Pancreas (tissue), 10 donors: ENCODE data around the gene MCC. TPM values are rescaled to one million over a fixed set of nuclear protein-coding genes. Genes with fewer than 3 reads are reported as not detected.
A peak's percentile ranks its signal among the peaks of the same experiment; 100 is the strongest.

Experiments used
- ATAC-seq, 4 donors: fragments of 200-7000 bp; cut with Tn5 transposase; one replicate each; pipeline versions ENCODE4 v1.8.0 to v1.9.1; 2020; ENCODE audit warnings: mild to moderate bottlenecking in 4 of 4, moderate library complexity in 4 of 4
- DNase-seq, 6 donors: peaks; one replicate each; pipeline ENCODE4 v3.0.0-alpha.2; 2020
- FAIRE-seq: peaks from 2 replicates; lab custom pipeline; 2012; peaks lifted over from hg19 to GRCh38; lab: Jason Lieb, UNC
- H3K27ac ChIP-seq, 4 donors: fragments of 200-600 bp; sonication (generic); 1 replicate in 3 of 4; 2 replicates in 1 of 4; pipeline versions ENCODE4 v1.5.0 to v1.8.0; 2020
- H3K27me3 ChIP-seq, 4 donors: fragments of 200-600 bp; one replicate each; pipeline ENCODE4 v1.8.0; 2021
- H3K36me3 ChIP-seq, 3 donors: fragments of 200-600 bp; sonication (generic) in 1 of 3; one replicate each; pipeline versions ENCODE4 v1.5.0 to v1.8.0; 2020 to 2021
- H3K4me1 ChIP-seq, 3 donors: fragments of 200-600 bp; one replicate each; pipeline ENCODE4 v1.8.0; 2021
- H3K4me3 ChIP-seq, 4 donors: fragments of 200-600 bp; sonication (generic) in 2 of 4; one replicate each; pipeline versions ENCODE4 v1.5.0 to v1.8.0; 2020 to 2021
- H3K9me3 ChIP-seq, 4 donors: fragments of 200-600 bp; one replicate each; pipeline ENCODE4 v1.8.0; 2021
- WGBS, 2 donors: extraction: QIAGEN DNeasy Blood & Tissue Kit; methylation state at CpG; one replicate each; pipeline ENCODE4 v1.1.7; 2013; 5-methylcytosine and 5-hydroxymethylcytosine counted together
- intact Hi-C, 3 donors: fragments of 100-400 bp; cut with DNase I; formaldehyde crosslinking; loops; one replicate each; pipeline versions ENCODE4 v1.11.1 to v1.14.2; 2022
- polyA plus RNA-seq, 2 donors: library from polyadenylated mRNA; stranded (reverse); fragments of 200-250 nt; gene quantifications; one replicate each; pipeline ENCODE4 v1.2.3, GENCODE V29; 2013
- total RNA-seq, 6 donors: library from RNA; stranded (reverse); fragmentation: NEBNext Ultra II Directional in 4 of 6; extraction: Animal tissue kit (Norgen Biotek cat#: 25700) in 4 of 6; gene quantifications; one replicate each; pipeline versions ENCODE4 v1.2.1 to v1.2.4, GENCODE V29; 2021 to 2023
- TF ChIP-seq, protein P1 (sequence below), 4 donors: fragments of 200-600 bp; sonication (generic) in 3 of 4; IDR thresholded peaks; one replicate each; pipeline versions ENCODE4 v1.5.0 to v1.8.0; 2021; ENCODE audit warnings: antibody characterized with exemption in 4 of 4
- donor health status: healthy with polysubstance abuse.
- donor health status: DM: no; HTN: no; CAD: no; lungs with moderate emphysema.
- donor health status: DM: no; HTN: no; CAD: no.
- donor health status: control.
- donor health status: control.
- donor health status: Bipolar disorder and iron deficiency.
- donor health status: DM: yes; HTN: yes; CAD: no.
- donor health status: DM: no; HTN: no; CAD: no.
- donor health status: DM: no; HTN: no; CAD: no.
- donor health status: DM: yes; HTN: yes; CAD: no.

The MCC gene
- total and polyA plus RNA-seq, 8 donors = 1.3 to 8.3 (median 4.0) TPM

DNA sequence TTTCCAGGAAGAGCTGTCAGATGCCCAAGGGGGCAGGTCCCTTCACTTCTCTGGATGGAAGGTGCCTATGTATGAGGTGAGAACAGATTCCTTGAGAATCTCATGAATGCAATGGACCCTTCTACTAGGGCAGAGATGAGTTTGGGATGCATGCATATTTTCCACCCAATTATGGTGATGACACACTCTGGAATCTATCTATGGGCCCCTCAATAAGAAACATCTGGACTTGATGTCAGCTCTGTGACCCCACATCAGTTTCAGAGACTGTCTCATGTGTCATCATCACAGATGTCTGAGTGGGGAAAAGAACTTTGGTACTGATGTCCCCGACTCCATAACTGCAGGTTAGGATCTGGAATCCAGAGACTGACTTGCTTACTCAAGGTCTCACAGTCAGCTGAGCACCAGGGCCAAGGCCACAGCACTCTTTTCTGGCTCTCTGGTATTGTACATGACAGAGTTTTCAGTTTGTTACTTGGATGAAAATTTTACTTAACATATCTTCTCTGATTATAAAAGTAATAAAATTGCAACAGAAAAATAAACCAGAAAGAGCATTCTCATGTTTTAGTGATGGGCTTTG, 334.6 kb downstream of the MCC start:
- DNase-seq (no peak), ATAC-seq (no peak), FAIRE-seq (no peak)
- WGBS, 2 donors = 30 to 49% methylated on average over 1 of the region's 1 CpG
- Histone ChIP-seq H3K36me3 (no peaks in the 10 kb centered on the region), H3K27ac (no peak overlapping the region), H3K4me3 (no peak overlapping the region), H3K9me3 (no peaks in the 10 kb centered on the region), H3K4me1 (no peaks in the 10 kb centered on the region), H3K27me3 (no peaks in the 10 kb centered on the region)
- TF ChIP-seq, protein P1, sequence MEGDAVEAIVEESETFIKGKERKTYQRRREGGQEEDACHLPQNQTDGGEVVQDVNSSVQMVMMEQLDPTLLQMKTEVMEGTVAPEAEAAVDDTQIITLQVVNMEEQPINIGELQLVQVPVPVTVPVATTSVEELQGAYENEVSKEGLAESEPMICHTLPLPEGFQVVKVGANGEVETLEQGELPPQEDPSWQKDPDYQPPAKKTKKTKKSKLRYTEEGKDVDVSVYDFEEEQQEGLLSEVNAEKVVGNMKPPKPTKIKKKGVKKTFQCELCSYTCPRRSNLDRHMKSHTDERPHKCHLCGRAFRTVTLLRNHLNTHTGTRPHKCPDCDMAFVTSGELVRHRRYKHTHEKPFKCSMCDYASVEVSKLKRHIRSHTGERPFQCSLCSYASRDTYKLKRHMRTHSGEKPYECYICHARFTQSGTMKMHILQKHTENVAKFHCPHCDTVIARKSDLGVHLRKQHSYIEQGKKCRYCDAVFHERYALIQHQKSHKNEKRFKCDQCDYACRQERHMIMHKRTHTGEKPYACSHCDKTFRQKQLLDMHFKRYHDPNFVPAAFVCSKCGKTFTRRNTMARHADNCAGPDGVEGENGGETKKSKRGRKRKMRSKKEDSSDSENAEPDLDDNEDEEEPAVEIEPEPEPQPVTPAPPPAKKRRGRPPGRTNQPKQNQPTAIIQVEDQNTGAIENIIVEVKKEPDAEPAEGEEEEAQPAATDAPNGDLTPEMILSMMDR (IDR thresholded peaks at IDR 0.05) = no peak
- intact Hi-C loops = no loop called here

DNA sequence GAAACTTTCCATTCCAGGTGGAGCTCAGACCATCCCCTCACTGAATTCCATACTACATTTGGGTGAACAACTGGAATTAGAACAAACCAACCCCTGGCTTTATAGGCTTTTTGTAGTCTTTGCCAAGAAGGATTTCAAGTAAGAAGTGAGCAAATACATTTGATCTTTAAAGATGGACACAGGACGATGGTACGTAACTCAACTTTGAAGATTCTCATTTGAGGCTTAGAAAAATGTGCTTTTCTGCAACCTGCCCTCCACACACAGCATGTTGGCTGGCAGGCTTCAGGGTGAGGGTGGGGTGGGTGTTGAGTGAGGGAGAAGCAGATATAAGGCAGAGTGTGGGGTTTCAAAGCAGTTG, 335.9 kb downstream of the MCC start:
- Histone ChIP-seq H3K36me3 (no peaks in the 10 kb centered on the region), H3K4me3 (no peak overlapping the region), H3K4me1 (no peaks in the 10 kb centered on the region), H3K9me3 (no peaks in the 10 kb centered on the region), H3K27ac (no peak overlapping the region), H3K27me3 (no peaks in the 10 kb centered on the region)
- no peak for DNase-seq
- ATAC-seq = no peak
- 91 to 92% methylated on average over 2 of the region's 2 CpGs for WGBS, 2 donors
- no peak for FAIRE-seq
- TF ChIP-seq, protein P1 (IDR thresholded peaks at IDR 0.05) = no peak
- intact Hi-C loops = no loop called here

DNA sequence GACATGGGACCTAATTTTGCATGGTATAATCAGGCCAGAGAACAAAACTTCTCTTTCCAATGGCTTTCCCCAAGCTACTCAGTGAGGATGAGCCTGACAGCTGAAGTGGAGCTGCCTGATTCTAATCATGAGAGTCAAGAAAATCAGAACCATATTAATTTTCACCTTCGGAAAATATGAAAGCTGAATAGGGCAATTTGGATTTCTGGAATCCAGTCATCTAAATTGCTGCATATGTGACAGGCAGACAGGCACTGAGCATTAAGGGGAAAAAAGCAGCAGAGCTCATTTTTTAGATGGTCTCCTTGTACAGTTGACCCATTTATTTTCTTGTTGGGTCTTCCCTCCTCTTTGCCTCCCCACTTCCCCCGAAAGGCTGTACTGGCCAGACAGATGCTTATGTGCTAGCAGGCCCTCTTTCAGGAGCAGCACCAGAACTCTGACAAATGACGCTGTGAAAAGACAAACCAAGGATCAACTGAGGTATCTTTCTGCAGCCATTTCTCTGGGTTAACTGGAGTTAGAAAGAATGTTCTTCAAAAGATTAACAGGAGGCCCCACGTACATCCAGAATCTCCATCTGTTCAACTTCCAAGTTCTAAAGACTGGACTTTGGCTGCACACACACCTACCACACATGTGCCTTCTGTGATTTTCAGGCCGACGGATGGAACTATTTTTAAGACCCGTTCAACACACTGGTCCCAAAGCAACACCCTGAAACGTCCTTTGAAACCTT, 336.4 kb downstream of the MCC start:
- ATAC-seq (no peak), FAIRE-seq (no peak), DNase-seq (no peak)
- Histone ChIP-seq H3K27me3 (no peaks in the 10 kb centered on the region), H3K4me1 (no peaks in the 10 kb centered on the region), H3K9me3 (no peaks in the 10 kb centered on the region), H3K4me3 (no peak overlapping the region), H3K36me3 (no peaks in the 10 kb centered on the region), H3K27ac (no peak overlapping the region)
- TF ChIP-seq, protein P1 (IDR thresholded peaks at IDR 0.05) = no peak
- intact Hi-C loops = no loop called here
- WGBS, 2 donors = 73 to 75% methylated on average over 8 of the region's 8 CpGs

DNA sequence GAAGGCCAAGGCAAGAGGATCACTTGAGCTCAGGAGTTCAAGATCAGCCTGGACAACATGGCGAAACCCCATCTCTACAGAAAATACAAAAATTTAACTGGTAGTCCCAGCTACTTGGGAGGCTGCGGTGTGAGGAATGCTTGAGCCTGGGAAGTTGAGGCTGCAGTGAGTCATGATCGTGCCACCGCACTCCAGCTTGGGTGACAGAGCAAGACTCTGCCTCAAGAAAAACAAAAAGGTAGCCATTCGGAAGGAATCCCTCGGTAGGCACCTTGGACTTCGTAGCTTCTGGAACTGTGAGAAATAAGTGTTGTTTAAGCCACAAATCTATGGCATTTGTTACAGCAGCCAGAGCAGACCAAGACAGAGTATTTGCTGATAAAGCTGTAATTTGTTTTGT, 337.4 kb downstream of the MCC start:
- no peak for ATAC-seq
- WGBS, 2 donors = 88 to 96% methylated on average over 7 of the region's 7 CpGs
- no peak for DNase-seq
- no peak overlapping the region for H3K4me3 ChIP-seq
- FAIRE-seq = no peak
- no peaks in the 10 kb centered on the region for H3K9me3 ChIP-seq
- no peaks in the 10 kb centered on the region for H3K27me3 ChIP-seq
- H3K4me1 ChIP-seq = no peaks in the 10 kb centered on the region
- no peak overlapping the region for H3K27ac ChIP-seq
- no peaks in the 10 kb centered on the region for H3K36me3 ChIP-seq
- intact Hi-C loops = no loop called here
- TF ChIP-seq, protein P1 (IDR thresholded peaks at IDR 0.05) = no peak

DNA sequence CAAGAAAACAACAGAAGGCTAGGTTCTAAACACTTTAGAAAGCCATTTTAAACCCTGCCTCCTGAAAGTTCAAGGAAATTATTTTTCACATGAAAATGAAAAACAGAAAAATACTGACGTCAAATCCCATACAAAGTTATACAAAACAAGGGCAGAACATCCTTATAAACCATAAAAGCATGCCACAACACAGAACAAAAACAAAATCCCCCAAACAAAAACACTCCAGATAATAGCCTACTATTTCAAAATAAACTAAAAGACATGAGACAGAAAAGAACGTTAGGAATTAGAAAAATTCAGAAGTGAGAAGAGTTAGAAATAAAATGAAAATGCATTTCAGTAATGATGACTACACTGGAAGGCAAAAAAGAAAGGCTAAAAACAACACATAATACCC, 338.0 kb downstream of the MCC start:
- Histone ChIP-seq H3K9me3 (no peaks in the 10 kb centered on the region), H3K27me3 (no peaks in the 10 kb centered on the region), H3K4me1 (no peaks in the 10 kb centered on the region), H3K4me3 (no peak overlapping the region), H3K27ac (no peak overlapping the region), H3K36me3 (no peaks in the 10 kb centered on the region)
- TF ChIP-seq, protein P1 (IDR thresholded peaks at IDR 0.05) = no peak
- peak; percentile 49 for FAIRE-seq
- 75 to 82% methylated on average over 2 of the region's 2 CpGs for WGBS, 2 donors
- ATAC-seq = no peak
- DNase-seq = no peak
- intact Hi-C loops = no loop called here
